Central memory CD8-positive, alpha-beta T cell (primary cell): ENCODE data around the gene CUX1.
A peak's percentile ranks its signal among the peaks of the same experiment; 100 is the strongest.
"Not testable (repeated sequence)": the region's sequence is repeated elsewhere in the genome, so short reads cannot be mapped to it uniquely, and the experiment has no call there.

ENCODE experiments used
- ATAC-seq: fragments of 150-1000 bp; cut with Tn5 transposase; replicated peaks from 2 replicates; pipeline ENCODE4 v1.10.0; 2022; ENCODE audit warnings: mild to moderate bottlenecking, moderate FRiP score, moderate number of reproducible peaks; ENCODE audit not compliant: poor library complexity, severe bottlenecking; ENCODE audit errors: extremely low read depth
- DNase-seq, 2 donors: peaks; one replicate each; pipeline ENCODE4 v3.0.0; 2021; ENCODE audit warnings: low spot score in 2 of 2
- H3K27ac Mint-ChIP-seq: one replicate; pipeline ENCODE4 v1.8.0; 2022; ENCODE audit warnings: low read depth, mild to moderate bottlenecking, moderate library complexity, mixed read lengths
- H3K27me3 Mint-ChIP-seq: one replicate; pipeline ENCODE4 v1.8.0; 2022; ENCODE audit warnings: mixed read lengths
- H3K36me3 Mint-ChIP-seq: one replicate; pipeline ENCODE4 v1.8.0; 2022; ENCODE audit warnings: mild to moderate bottlenecking, moderate library complexity, mixed read lengths; ENCODE audit not compliant: insufficient read depth
- H3K4me1 Mint-ChIP-seq: one replicate; pipeline ENCODE4 v1.8.0; 2022; ENCODE audit warnings: mixed read lengths
- H3K4me3 Mint-ChIP-seq: one replicate; pipeline ENCODE4 v1.8.0; 2022; ENCODE audit warnings: mild to moderate bottlenecking, moderate library complexity, mixed read lengths
- H3K9me3 Mint-ChIP-seq: one replicate; pipeline ENCODE4 v1.8.0; 2022; ENCODE audit warnings: mixed read lengths

CUX1 gene

DNA sequence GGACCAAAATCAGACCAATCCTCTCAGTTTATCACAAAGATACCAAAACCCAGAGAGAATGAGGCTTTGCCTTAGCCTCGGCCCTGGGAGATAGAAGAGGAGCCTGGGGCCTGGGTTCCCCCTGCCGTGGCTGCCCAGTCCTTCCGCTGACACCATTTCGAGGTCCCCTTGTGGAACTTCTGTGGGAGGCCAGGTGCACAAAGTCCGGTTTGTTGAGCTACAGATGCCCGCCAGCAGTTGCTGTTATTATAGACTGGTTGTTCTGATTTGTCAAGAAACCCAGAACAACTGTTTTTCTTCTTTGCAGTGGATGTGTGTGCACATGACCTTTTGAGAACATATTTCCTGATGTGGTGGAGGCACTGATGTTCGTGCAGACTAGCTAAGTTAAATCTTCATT is 47.6 kb downstream of the CUX1 start:
- Mint-ChIP-seq H3K27ac (no peak overlapping the region), H3K9me3 (no peaks in the 10 kb centered on the region), H3K36me3 (peaks cover under 1% of the 10 kb centered on the region), H3K4me3 (no peak overlapping the region), H3K27me3 (no peaks in the 10 kb centered on the region), H3K4me1 (peaks cover 35% of the 10 kb centered on the region)
- DNase-seq = no peak
- ATAC-seq = no peak

DNA sequence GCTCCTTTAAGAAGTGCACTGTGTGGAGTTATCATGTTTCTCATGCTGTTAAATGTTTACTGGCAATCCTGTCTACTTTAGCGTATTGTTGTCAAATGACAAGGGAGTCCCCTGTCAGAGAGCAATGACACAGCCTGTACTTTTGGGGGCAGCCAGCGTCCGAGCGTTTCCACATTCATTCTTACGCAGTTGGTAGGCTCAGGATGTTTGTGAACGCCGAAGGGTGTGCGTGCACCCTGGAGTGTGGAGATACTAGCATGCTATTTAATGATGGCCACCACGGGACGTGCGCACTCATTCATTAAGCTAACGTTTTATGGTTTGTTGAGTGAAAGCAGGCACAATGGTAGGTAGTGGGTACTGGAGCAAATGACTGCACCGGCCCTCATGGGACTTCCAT is 48.0 kb downstream of the CUX1 start:
- H3K4me1 Mint-ChIP-seq = peaks cover 39% of the 10 kb centered on the region
- peaks cover 2% of the 10 kb centered on the region for H3K36me3 Mint-ChIP-seq
- H3K27me3 Mint-ChIP-seq = no peaks in the 10 kb centered on the region
- no peak for ATAC-seq
- DNase-seq = no peak
- no peaks in the 10 kb centered on the region for H3K9me3 Mint-ChIP-seq
- no peak overlapping the region for H3K27ac Mint-ChIP-seq
- H3K4me3 Mint-ChIP-seq = no peak overlapping the region

DNA sequence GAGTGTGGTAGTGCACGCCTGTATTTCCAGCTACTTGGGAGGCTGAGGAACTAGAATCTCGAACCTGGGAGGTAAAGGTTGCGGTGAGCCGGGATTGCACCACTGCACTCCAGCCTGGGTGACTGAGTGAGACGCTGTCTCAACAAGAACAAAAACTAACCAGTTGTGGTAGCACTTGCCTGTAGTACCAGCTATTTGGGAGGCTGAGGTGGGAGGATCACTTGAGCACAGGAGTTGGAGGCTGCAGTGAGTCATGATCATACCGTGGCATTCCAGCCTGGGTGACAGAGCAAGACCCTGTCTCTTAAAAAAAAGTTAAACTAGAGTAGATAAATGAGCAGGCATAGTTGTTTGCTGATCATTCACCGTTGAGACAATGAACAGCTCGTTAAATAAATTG is 48.9 kb downstream of the CUX1 start:
- no peak overlapping the region for H3K4me3 Mint-ChIP-seq
- no peaks in the 10 kb centered on the region for H3K27me3 Mint-ChIP-seq
- peaks cover 46% of the 10 kb centered on the region for H3K4me1 Mint-ChIP-seq
- ATAC-seq (no peak), DNase-seq (no peak)
- no peak overlapping the region for H3K27ac Mint-ChIP-seq
- H3K36me3 Mint-ChIP-seq = peaks cover 2% of the 10 kb centered on the region
- no peaks in the 10 kb centered on the region for H3K9me3 Mint-ChIP-seq

DNA sequence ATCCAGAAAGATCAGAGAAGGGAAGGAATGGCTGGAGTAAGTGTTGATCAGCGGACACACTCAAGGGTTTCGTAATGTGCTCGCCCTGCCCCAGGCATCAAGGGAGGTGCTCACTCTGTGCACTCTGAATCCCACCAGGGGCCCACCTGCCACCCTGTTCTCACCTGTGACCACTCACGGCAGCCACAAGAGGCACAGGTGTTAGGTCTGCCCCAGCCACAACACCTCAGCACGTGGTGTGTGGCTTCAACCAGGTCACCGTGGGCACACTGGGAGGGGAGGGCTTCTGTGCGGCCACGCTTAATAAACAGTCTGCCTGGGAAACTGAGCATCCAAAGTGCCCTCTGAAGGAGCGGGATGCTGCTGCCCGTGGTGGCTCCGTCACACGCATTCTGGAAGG is 49.8 kb downstream of the CUX1 start:
- Mint-ChIP-seq H3K4me1 (peaks cover 49% of the 10 kb centered on the region), H3K27ac (no peak overlapping the region), H3K4me3 (no peak overlapping the region)

DNA sequence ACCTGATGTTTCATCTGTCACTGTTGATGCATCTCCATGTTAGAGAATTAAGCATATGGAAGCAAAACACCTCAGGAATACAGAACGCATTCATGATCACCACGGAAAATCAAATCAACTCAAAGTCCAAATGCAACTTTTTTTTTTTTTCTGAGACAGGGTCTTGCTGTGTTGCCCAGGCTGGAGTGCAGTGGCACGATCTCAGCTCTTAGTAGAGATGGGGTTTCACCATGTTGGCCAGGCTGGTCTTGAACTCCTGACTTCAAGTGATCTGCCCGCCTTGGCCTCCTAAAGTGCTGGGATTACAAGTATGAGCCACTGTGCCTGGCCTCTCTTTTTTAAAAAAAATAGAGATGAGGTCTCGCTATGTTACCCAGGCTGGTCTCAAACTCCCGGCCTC is 50.3 kb downstream of the CUX1 start:
- H3K4me1 Mint-ChIP-seq = peaks cover 49% of the 10 kb centered on the region
- H3K27ac Mint-ChIP-seq, ATAC-seq, H3K36me3 Mint-ChIP-seq, H3K9me3 Mint-ChIP-seq, H3K27me3 Mint-ChIP-seq, H3K4me3 Mint-ChIP-seq, DNase-seq: not testable (repeated sequence)

More for the DNA sequence above, 49.8 kb downstream of the CUX1 start:
- no peak for DNase-seq
- ATAC-seq = no peak
- Mint-ChIP-seq H3K9me3 (no peaks in the 10 kb centered on the region), H3K36me3 (peaks cover 2% of the 10 kb centered on the region), H3K27me3 (no peaks in the 10 kb centered on the region)

DNA sequence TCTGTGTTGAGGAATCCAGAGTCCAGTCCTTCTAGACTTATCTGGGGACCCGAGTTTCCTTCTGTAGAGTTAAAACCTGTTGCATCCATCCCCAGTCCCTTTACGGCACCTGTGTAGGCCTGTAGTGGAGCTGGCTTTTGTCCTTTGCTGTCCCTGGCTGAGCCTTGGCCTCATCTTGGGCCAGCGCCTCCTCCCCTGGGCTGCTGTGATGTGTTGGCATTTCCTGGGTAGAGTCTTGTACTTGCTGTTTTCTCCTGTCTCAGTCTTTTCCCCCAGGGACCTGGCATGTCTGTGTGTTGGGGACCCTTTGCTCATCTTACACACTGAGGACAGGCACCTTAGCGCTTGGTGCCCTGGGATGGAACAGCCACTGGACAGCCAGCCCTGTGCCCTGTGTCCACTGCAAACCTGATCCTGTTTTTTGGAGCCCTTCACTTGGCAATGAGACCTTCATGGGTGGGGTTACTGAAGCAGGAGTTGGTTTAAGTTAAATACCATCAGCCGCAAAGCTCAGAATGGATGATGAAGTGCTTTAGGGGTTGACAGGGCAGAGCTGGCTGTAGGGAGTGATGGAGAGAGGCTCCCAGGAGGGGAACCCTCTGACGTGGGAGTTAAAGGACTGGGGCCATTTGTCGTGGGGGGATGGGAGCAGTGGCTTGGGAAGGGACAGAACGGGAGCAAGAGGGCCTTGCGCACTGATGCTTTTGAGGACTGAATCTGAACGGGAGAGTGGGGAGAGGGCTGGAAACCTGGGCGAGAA is 50.9 kb downstream of the CUX1 start:
- no peak for DNase-seq
- Mint-ChIP-seq H3K4me3 (no peak overlapping the region), H3K27me3 (no peaks in the 10 kb centered on the region), H3K4me1 (peaks cover 49% of the 10 kb centered on the region), H3K36me3 (peaks cover 2% of the 10 kb centered on the region), H3K9me3 (no peaks in the 10 kb centered on the region), H3K27ac (no peak overlapping the region)
- ATAC-seq = no peak

DNA sequence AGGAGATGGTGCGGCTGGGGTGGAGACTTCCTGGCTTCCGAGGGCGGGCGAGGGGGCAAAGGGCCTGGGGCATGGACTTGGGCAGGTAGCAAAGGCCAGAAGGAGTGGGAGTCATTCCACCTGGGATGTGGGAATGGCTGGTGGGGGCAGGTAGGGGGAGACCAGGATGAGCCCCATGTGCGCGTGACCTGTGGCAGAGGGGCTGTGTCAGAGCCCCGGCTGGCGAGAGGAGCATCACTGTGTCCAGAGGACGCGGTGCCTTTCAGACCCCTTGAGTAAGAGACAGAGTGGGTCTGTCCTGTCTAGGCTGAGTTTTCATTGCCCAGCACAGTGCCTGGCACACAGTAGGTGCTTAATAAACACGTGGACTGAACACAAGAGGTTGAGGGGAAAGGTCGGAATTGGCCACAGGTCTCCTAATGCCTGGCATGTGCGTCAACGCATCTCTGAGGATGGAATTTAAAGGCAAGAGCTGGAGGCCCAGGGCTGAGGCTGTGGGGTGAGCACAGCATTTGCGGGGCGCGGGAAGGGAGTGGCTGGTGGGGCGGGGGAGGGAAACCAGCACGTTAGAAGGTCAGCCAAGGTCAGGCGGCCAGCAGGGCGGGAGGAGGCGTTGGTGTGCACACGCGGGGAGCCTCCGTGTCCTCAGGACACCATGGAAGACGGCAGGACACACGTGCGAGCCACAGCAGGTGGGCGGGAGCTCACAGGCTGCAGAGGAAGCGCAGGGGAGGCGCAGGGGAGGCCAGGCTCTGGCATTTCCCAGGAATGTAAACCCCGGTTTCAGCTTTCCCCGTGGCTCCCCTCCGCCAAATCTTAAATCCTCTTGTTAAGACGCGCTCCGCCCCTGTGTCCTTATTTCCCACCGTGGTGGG is 51.8 kb downstream of the CUX1 start:
- H3K36me3 Mint-ChIP-seq = peaks cover 2% of the 10 kb centered on the region
- H3K27ac Mint-ChIP-seq = peak overlapping the region; percentile 81
- no peak overlapping the region for H3K4me3 Mint-ChIP-seq
- ATAC-seq = no peak
- H3K4me1 Mint-ChIP-seq = peaks cover 49% of the 10 kb centered on the region
- H3K27me3 Mint-ChIP-seq = no peaks in the 10 kb centered on the region
- DNase-seq = no peak
- H3K9me3 Mint-ChIP-seq = no peaks in the 10 kb centered on the region

DNA sequence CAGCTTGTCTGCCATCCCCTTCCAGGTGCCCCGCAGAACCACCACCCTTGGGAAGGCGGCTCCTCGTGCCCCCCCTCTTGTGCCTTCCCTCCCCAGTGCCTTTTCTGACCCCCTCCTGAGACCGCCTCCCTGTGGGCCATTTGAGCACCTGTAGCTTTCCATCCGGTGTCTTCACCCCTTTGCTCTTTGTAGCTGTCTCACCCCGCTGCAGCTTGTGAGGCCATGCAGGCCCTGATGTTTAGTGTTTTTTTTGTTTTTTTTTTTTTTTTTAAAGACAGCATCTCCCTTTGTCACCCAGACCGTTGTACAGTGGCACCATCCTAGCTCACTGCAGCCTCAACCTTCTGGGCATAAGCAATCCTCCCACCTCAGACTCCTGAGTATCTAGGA is 52.5 kb downstream of the CUX1 start:
- peaks cover 2% of the 10 kb centered on the region for H3K36me3 Mint-ChIP-seq
- peaks cover 49% of the 10 kb centered on the region for H3K4me1 Mint-ChIP-seq
- H3K27ac Mint-ChIP-seq = peak overlapping the region; percentile 81

DNA sequence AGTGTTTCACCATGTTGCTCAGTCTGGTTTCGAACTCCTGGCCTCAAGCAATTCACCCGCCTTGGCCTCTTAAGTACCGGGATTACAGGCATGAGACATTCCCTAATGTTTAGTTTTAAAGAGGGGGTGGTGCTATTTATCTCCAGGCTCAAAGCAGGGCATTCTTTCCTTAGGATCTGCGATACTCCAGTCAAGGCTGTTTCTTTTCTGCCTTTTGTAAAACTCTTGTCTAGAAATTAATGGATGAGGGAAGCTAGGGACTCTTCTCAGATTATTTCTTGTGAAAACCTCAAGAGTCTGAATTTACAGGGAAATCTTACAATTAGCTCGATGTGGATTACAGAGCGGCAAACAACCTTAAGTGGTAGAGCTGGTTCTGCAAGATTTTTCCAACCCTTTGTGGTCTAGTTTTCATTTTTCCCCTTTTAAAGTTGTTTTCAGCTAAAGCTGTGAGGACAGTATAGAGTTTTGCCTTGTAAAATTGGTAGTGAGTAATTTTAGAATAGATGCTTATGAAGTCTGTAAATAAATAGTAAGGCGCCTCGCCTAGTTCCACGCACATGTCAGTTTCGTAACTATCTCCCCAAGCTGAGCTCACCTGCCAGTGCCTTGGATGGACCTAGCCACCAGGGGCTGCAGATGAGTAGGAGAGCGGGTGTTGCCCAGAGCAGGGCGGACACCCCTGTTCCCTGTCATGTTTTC is 53.1 kb downstream of the CUX1 start:
- ATAC-seq (no peak), DNase-seq (no peak)
- Mint-ChIP-seq H3K27me3 (no peaks in the 10 kb centered on the region), H3K4me3 (no peak overlapping the region), H3K9me3 (no peaks in the 10 kb centered on the region), H3K27ac (peak overlapping the region; percentile 81), H3K36me3 (peaks cover 2% of the 10 kb centered on the region), H3K4me1 (peaks cover 44% of the 10 kb centered on the region)

More for the DNA sequence above, 52.5 kb downstream of the CUX1 start:
- ATAC-seq = no peak
- no peak for DNase-seq
- Mint-ChIP-seq H3K27me3 (no peaks in the 10 kb centered on the region), H3K4me3 (no peak overlapping the region), H3K9me3 (no peaks in the 10 kb centered on the region)

DNA sequence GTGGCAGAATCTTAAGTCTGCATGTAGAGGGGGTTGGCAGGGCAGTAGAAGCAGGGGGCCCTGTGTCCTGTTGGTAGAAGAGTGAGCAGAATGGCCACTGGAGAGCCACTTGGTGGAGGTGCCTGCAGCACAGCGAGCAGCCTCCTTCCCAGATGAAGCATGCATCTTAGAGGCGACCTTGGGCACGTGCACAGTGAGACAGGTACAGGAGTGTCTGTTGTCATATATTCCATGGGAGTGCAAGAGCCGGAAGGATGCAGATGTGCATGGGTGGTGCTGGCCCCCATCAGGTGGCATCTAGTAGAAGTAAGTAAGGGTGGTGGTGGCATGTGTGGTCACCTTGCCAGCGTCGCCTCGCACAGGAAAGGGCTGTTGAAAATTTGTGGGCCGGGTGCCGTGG is 53.9 kb downstream of the CUX1 start:
- Mint-ChIP-seq H3K4me1 (peaks cover 41% of the 10 kb centered on the region), H3K27me3 (no peaks in the 10 kb centered on the region), H3K4me3 (no peak overlapping the region), H3K9me3 (no peaks in the 10 kb centered on the region), H3K27ac (no peak overlapping the region), H3K36me3 (peaks cover 2% of the 10 kb centered on the region)
- ATAC-seq (no peak), DNase-seq (no peak)

DNA sequence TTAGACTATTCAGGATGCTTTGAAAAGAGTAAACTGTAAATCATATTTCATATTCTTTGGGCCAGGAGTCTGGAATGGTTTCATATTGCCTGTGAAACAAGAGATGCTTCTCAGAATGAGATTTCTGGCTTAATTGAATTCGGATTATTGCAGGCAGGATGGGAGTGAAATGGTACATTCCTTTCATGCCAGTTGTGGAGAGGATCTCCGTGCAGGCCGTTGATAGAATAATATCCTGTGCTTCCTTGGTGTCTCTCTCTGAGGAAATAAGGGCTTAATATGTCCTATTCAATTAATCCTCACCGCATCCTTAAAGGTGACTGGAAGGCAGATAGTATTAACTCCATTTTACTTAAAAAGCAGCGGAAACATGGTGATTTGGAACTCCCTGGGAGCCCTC is 56.6 kb downstream of the CUX1 start:
- Mint-ChIP-seq H3K9me3 (no peaks in the 10 kb centered on the region), H3K27ac (no peak overlapping the region), H3K36me3 (peaks cover 4% of the 10 kb centered on the region), H3K4me1 (peaks cover 24% of the 10 kb centered on the region), H3K27me3 (no peaks in the 10 kb centered on the region), H3K4me3 (no peak overlapping the region)
- ATAC-seq (no peak), DNase-seq (no peak)

DNA sequence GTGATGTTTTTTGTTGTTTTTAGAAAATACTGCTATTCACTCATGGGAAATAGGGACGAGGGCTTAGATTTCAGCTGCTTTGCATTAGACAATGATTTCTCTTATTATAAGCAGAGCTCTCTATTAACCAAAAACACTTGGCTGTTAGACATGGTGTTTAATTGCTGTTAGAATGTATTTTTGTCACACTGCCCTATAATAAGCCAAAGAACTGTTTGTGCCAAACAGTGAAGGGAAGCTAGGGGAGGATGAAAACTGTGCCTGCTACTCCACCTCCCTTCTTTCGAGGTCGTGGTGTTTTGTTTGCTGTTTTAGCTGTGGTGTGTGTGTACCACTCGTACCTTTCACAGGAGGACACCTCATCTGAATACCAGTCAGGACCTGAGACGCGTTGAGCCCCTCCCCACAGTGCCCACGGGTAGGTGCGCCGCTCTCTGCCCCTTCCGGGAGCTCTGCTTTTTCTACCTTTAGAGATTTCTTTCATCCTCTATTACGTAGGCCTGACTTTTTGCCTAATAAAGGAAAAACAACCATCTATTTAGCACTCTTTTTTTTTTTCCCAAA is 57.9 kb downstream of the CUX1 start:
- DNase-seq (no peak), ATAC-seq (no peak)
- no peaks in the 10 kb centered on the region for H3K9me3 Mint-ChIP-seq
- no peak overlapping the region for H3K27ac Mint-ChIP-seq
- no peaks in the 10 kb centered on the region for H3K27me3 Mint-ChIP-seq
- no peak overlapping the region for H3K4me3 Mint-ChIP-seq
- peaks cover 2% of the 10 kb centered on the region for H3K36me3 Mint-ChIP-seq
- peaks cover 16% of the 10 kb centered on the region for H3K4me1 Mint-ChIP-seq
